ENCODE measurements around the gene FANCG. TPM values are rescaled to one million over a fixed set of nuclear protein-coding genes. Genes with fewer than 3 reads are reported as not detected.

Gene FANCG
- total and polyA plus RNA-seq, 2 of the 8 experiments (the other 6 are each of a cell fraction or from before 2014, with no cell fraction given) = 66.6 to 87.1 TPM

- Histone ChIP-seq H4K8ac (ENCODE audit: extremely low read depth, insufficient read depth, low read length) (peak overlapping the region; percentile 88; the same call in 1 of the 2 replicates), H3K79me2 (ENCODE audit: control insufficient read depth in 1 of 2, insufficient read depth in 2 of 2, low read length in 2 of 2) (peaks cover 0 to 16% of the 10 kb centered on the region in 2 experiments; a peak in 2 of 4 replicates), H3K56ac (replicated peaks; ENCODE audit: insufficient read length, low read depth, low read length) (no peak overlapping the region), H3K23me2 (ENCODE audit: low read depth, low read length) (peaks cover 10% of the 10 kb centered on the region), H3K27me3 (replicated peaks in 1 of 4; ENCODE audit: control insufficient read depth in 3 of 4, extremely low read depth in 1 of 4, insufficient read depth in 3 of 4, low read length in 3 of 4) (no peaks in the 10 kb centered on the region), H3K9ac (replicated peaks in 1 of 4; ENCODE audit: extremely low read depth in 1 of 4, low read depth in 3 of 4, low read length in 3 of 4) (peak overlapping the region in 2 of 4 experiments; percentile 43 to 94; a peak in 3 of 7 replicates), H3K14ac (ENCODE audit: insufficient read length) (no peak overlapping the region), H4K5ac (ENCODE audit: insufficient read length, low read depth, low read length) (no peak overlapping the region), H3K4ac (replicated peaks; ENCODE audit: insufficient read length, low read depth, low read length) (no peak overlapping the region), H2BK20ac (ENCODE audit: low read length) (no peak overlapping the region), H3K4me2 (ENCODE audit: insufficient read depth in 1 of 2, low read depth in 2 of 2, low read length in 2 of 2) (peak overlapping the region; percentile 75 to 100; a peak in 2 of 4 replicates), H2AK5ac (ENCODE audit: low read depth, low read length) (no peak overlapping the region; the same call in 1 of the 2 replicates), H2BK5ac (ENCODE audit: low read depth, low read length) (peak overlapping the region; percentile 96; the same call in 1 of the 2 replicates), H2AFZ (ENCODE audit: low read length) (no peak overlapping the region), H3K23ac (ENCODE audit: insufficient read length) (no peak overlapping the region), H3K36me3 (ENCODE audit: control insufficient read depth in 2 of 4, insufficient read depth in 4 of 4, low read length in 3 of 4) (peaks cover 9 to 21% (median 17%) of the 10 kb centered on the region in 4 experiments), H3K4me1 (replicated peaks in 1 of 4; ENCODE audit: control insufficient read depth in 3 of 4, insufficient read depth in 4 of 4, low read length in 3 of 4) (peaks cover 0 to 17% (median 6%) of the 10 kb centered on the region in 4 experiments; a peak in 5 of 7 replicates), H2BK12ac (ENCODE audit: low read depth, low read length) (peak overlapping the region; percentile 44; the same call in 1 of the 2 replicates), H2BK120ac (replicated peaks; ENCODE audit: low read depth, low read length) (no peak overlapping the region), H2BK15ac (ENCODE audit: low read length) (no peak overlapping the region), H3K4me3 (ENCODE audit: extremely low read depth in 1 of 4, insufficient read depth in 2 of 4, low read depth in 3 of 4, low read length in 4 of 4) (0 out of 8 replicates have a peak overlapping the region, but pooled peaks of 1 of the 4 experiments have one; percentile 99), H3K9me3 (ENCODE audit: insufficient read depth in 2 of 2, low read depth in 1 of 2, low read length in 1 of 2) (no peaks in the 10 kb centered on the region), H3K79me1 (ENCODE audit: low read depth, low read length) (peaks cover 7% of the 10 kb centered on the region), H3K18ac (ENCODE audit: extremely low read depth, low read length) (no peak overlapping the region), H3K27ac (ENCODE audit: low read depth, low read length) (peak overlapping the region; percentile 96), H4K20me1 (replicated peaks in 1 of 2; ENCODE audit: control insufficient read depth in 1 of 2, insufficient read depth in 2 of 2, low read length in 2 of 2) (peaks cover 2 to 4% of the 10 kb centered on the region in 2 experiments), H4K91ac (replicated peaks; ENCODE audit: insufficient read length, low read length) (no peak overlapping the region)
- POLR2A ChIA-PET (ENCODE audit: partially characterized antibody) = interaction anchor here (1.0 to 17.4 kb wide), 8 partner anchors 7 to 115 kb away, joined by 3 to 440 read pairs (median 16); partner anchors contain the start of genes ATOSB, DNAJB5, FANCG and PIGO
- no peak for DNase-seq (ENCODE audit: low read depth in 1 of 2, low spot score in 2 of 2)
- WGBS, 2 experiments (ENCODE audit: extremely low coverage in 1 of 2, insufficient coverage in 1 of 2, insufficient read length in 1 of 2, insufficient replicate concordance in 2 of 2, low coverage in 1 of 2, low lambda C conversion rate in 2 of 2, missing lambda C conversion rate in 1 of 2) = 94% methylated on average over 4 of the region's 4 CpGs; no CpG with 5 or more reads in 1 of the 2 experiments
- FAIRE-seq = no peak
- CTCF ChIA-PET (ENCODE audit: partially characterized antibody) = interaction anchor here (1.0 to 1.7 kb wide), 3 partner anchors 9 to 154 kb away, joined by 3 to 7 read pairs (median 5); partner anchors contain the start of gene ATOSB
- no peak for TF ChIP-seq TEAD4 (IDR thresholded peaks at IDR 0.05; ENCODE audit: low read depth, low read length)
- TF ChIP-seq BACH1 (IDR thresholded peaks at IDR 0.05; ENCODE audit: low read length) = no peak
- no peak for TF ChIP-seq GTF2F1 (IDR thresholded peaks at IDR 0.05; ENCODE audit: borderline replicate concordance, low read depth, low read length)
- no peak for TF ChIP-seq ASH2L (IDR thresholded peaks at IDR 0.05; ENCODE audit: low read length)
- no peak for TF ChIP-seq CTBP2 (IDR thresholded peaks at IDR 0.05; ENCODE audit: borderline replicate concordance, insufficient read depth, insufficient read length, low read length)
- TF ChIP-seq, protein P1, sequence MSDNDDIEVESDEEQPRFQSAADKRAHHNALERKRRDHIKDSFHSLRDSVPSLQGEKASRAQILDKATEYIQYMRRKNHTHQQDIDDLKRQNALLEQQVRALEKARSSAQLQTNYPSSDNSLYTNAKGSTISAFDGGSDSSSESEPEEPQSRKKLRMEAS (IDR thresholded peaks at IDR 0.05) = no peak
- no peak for TF ChIP-seq YY1 (IDR thresholded peaks at IDR 0.05; ENCODE audit: low read depth, low read length)
- TF ChIP-seq SP2 (IDR thresholded peaks at IDR 0.05; ENCODE audit: low read length) = no peak
- no peak for TF ChIP-seq HDAC2 (IDR thresholded peaks at IDR 0.05; ENCODE audit: borderline replicate concordance in 1 of 2, low read depth in 2 of 2, low read length in 2 of 2)
- no peak for TF ChIP-seq POLR2AphosphoS5 (IDR thresholded peaks at IDR 0.05; ENCODE audit: low read depth, low read length)
- TF ChIP-seq CBX8 (IDR thresholded peaks at IDR 0.05; ENCODE audit: borderline replicate concordance, low read depth, low read length) = no peak
- no peak for TF ChIP-seq SIX5 (IDR thresholded peaks at IDR 0.05; ENCODE audit: low read depth, low read length)
- no peak for TF ChIP-seq GABPA (IDR thresholded peaks at IDR 0.05; ENCODE audit: borderline replicate concordance, insufficient read depth, low read length)
These were observed 24.8 kb upstream of the FANCG start for GRCh38 chr9:35104586-35104985.

Measured in H1 (cell line).